GM15510 (cell line): ENCODE results near the gene SEZ6L2.

ENCODE experiments used
- POLR2A ChIP-seq: IDR thresholded peaks from 3 replicates; pipeline ENCODE4 v1.6.1; 2011; ENCODE audit warnings: borderline replicate concordance; ENCODE audit not compliant: insufficient read length; ENCODE audit errors: extremely low read depth

SEZ6L2 gene

GRCh38 chr16:29825145-29826044 is 74.0 kb downstream of the SEZ6L2 start:
- TF ChIP-seq POLR2A: no peak

GRCh38 chr16:29824589-29825144 is 74.7 kb downstream of the SEZ6L2 start:
- TF ChIP-seq POLR2A: no peak

GRCh38 chr16:29821643-29822115 is 77.7 kb downstream of the SEZ6L2 start:
- no peak for TF ChIP-seq POLR2A
